Thoracic aorta (tissue), 2 donors: ENCODE data around the gene NKX3-2. TPM values are rescaled to one million over a fixed set of nuclear protein-coding genes. Genes with fewer than 3 reads are reported as not detected.
A peak's percentile ranks its signal among the peaks of the same experiment; 100 is the strongest.

ENCODE experiments used
- ATAC-seq: fragments of 150-250 bp; one replicate; pipeline ENCODE4 v1.8.0; 2017; ENCODE audit warnings: low read depth; ENCODE audit not compliant: insufficient number of reproducible peaks, low FRiP score
- DNase-seq: peaks from one replicate; pipeline ENCODE4 v3.0.0-alpha.2; 2020; ENCODE audit warnings: low spot score
- H3K27ac ChIP-seq, 2 donors: fragments of 200-600 bp; sonication (generic); 1 replicate in 1 of 2; 2 replicates in 1 of 2; pipeline ENCODE4 v1.5.1; 2016; ENCODE audit warnings: mild to moderate bottlenecking in 2 of 2, moderate library complexity in 2 of 2
- H3K27me3 ChIP-seq: fragments of 200-600 bp; sonication (generic); replicated peaks from 2 replicates; pipeline ENCODE4 v1.6.0; 2016; ENCODE audit warnings: mild to moderate bottlenecking; ENCODE audit not compliant: insufficient read depth
- H3K36me3 ChIP-seq: fragments of 200-600 bp; sonication (generic); one replicate; pipeline ENCODE4 v1.5.1; 2016
- H3K4me1 ChIP-seq, 2 donors: fragments of 200-600 bp; sonication (generic); 1 replicate in 1 of 2; 2 replicates in 1 of 2; pipeline versions ENCODE4 v1.5.1 to v1.6.0; 2016; ENCODE audit warnings: low read depth in 2 of 2, mild to moderate bottlenecking in 1 of 2; ENCODE audit not compliant: control insufficient read depth in 1 of 2
- H3K4me3 ChIP-seq: fragments of 200-600 bp; sonication (generic); 2 replicates; pipeline ENCODE4 v1.5.1; 2016; ENCODE audit warnings: mild to moderate bottlenecking
- H3K9me3 ChIP-seq: fragments of 200-600 bp; sonication (generic); 2 replicates; pipeline ENCODE4 v1.5.1; 2016
- total RNA-seq, 2 donors: library from RNA; depleted of rRNA; stranded (reverse); fragments of >200 nt; gene quantifications; one replicate each; pipeline versions ENCODE4 v1.1.0 to v1.2.3, GENCODE V29; 2016
- TF ChIP-seq, protein P1 (sequence below): fragments of 200-600 bp; sonication (generic); IDR thresholded peaks from one replicate; pipeline ENCODE4 v1.5.1; 2019; ENCODE audit warnings: antibody characterized with exemption

NKX3-2 gene
- total RNA-seq: under 1 TPM in 1 of 2 donors, not detected in 1; 0.28 TPM

DNA sequence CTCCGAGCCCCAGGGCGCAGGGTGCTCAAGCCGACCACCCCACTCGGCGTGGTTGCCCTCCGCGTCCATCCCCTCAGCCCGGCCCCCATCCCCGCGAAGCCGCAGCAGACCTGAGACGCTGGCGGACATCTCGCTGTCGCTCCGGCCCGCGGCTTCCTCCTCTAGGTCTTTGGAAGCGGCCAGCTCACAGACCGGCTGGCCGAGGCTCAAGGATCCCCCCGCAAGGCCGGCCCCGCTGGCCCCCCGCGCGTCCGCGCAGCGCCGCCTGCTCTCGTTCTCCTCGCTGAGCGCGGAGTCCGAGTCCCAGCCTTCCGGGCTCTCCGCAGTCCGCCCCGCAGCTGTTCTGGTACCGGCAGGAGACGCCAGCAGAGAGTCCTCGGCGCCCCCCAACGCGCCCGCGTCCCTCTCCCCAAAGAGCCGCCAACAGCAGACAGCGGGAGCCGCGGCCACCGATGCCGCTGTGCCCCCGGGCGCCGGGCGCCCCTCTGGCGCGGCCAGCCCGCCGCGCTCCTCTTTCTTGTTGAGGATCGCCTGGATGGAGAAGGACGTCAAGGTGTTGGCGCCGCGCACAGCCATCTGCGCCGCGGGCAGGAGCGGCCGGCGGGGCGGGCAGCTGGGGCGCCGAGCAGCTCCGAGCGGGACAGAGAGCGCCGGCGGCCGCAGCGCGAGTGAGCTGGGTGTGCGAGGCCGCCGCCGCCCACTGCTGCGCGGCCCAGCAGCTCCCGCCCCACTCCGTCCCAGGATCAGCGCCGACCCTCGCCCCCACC is at the start of gene NKX3-2:
TSS of gene NKX3-2 (minus strand) at position 670 of the 767 bp plus-strand sequence. CDS start at position 576, 94 bp downstream.
- no peak within 1 kb of the TSS for H3K27ac ChIP-seq
- TF ChIP-seq, protein P1, sequence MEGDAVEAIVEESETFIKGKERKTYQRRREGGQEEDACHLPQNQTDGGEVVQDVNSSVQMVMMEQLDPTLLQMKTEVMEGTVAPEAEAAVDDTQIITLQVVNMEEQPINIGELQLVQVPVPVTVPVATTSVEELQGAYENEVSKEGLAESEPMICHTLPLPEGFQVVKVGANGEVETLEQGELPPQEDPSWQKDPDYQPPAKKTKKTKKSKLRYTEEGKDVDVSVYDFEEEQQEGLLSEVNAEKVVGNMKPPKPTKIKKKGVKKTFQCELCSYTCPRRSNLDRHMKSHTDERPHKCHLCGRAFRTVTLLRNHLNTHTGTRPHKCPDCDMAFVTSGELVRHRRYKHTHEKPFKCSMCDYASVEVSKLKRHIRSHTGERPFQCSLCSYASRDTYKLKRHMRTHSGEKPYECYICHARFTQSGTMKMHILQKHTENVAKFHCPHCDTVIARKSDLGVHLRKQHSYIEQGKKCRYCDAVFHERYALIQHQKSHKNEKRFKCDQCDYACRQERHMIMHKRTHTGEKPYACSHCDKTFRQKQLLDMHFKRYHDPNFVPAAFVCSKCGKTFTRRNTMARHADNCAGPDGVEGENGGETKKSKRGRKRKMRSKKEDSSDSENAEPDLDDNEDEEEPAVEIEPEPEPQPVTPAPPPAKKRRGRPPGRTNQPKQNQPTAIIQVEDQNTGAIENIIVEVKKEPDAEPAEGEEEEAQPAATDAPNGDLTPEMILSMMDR: no peak
- DNase-seq (no peak), ATAC-seq (no peak)
- H3K36me3 ChIP-seq: no peaks in the 10 kb centered on the region
- H3K27me3 ChIP-seq: peaks cover 55% of the 10 kb centered on the region
- H3K4me3 ChIP-seq: peak within 1 kb of the TSS; percentile 79
- H3K9me3 ChIP-seq: no peaks in the 10 kb centered on the region
- peaks cover 35 to 49% of the 10 kb centered on the region in 2 donors for H3K4me1 ChIP-seq

- H3K27ac ChIP-seq: no peak overlapping the region
Observed at GRCh38 chr4:13592220-13592619, 47.9 kb upstream of the NKX3-2 start.

GRCh38 chr4:13590766-13591165 is 46.5 kb upstream of the NKX3-2 start:
- no peak overlapping the region for H3K27ac ChIP-seq
- H3K9me3 ChIP-seq: no peaks in the 10 kb centered on the region
- TF ChIP-seq, protein P1: no peak
- DNase-seq (no peak), ATAC-seq (no peak)
- peaks cover 41% of the 10 kb centered on the region for H3K36me3 ChIP-seq
- H3K4me3 ChIP-seq: no peak overlapping the region
- no peaks in the 10 kb centered on the region for H3K27me3 ChIP-seq
- no peaks in the 10 kb centered on the region for H3K4me1 ChIP-seq

More at GRCh38 chr4:13592220-13592619, 47.9 kb upstream of the NKX3-2 start:
- no peaks in the 10 kb centered on the region for H3K4me1 ChIP-seq
- H3K36me3 ChIP-seq: peaks cover 38% of the 10 kb centered on the region
- ATAC-seq: no peak
- TF ChIP-seq, protein P1: no peak
- no peaks in the 10 kb centered on the region for H3K9me3 ChIP-seq
- H3K27me3 ChIP-seq: no peaks in the 10 kb centered on the region
- H3K4me3 ChIP-seq: no peak overlapping the region
- no peak for DNase-seq

DNA sequence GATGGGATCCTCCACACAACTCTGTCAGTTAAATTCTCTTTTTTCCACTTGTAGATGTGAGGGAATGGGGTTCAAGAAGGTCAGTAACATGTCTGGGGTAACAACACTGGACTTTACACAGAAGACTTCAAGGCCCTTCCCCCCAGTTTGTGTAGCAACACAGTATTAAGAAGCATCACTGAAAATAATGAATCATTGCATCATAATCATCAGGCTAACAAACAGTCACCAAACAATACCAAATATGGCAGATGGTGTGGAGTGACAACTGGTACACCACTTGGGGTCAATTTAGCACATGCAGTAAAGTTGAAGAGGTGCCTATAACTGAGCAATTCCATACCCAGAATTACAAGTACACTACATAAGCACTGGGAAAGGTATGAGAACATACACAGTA is 44.6 kb upstream of the NKX3-2 start:
- Histone ChIP-seq H3K4me3 (no peak overlapping the region), H3K27ac (no peak overlapping the region), H3K4me1 (no peaks in the 10 kb centered on the region), H3K36me3 (peaks cover 29% of the 10 kb centered on the region), H3K27me3 (no peaks in the 10 kb centered on the region), H3K9me3 (no peaks in the 10 kb centered on the region)
- ATAC-seq (no peak), DNase-seq (no peak)
- TF ChIP-seq, protein P1: no peak

GRCh38 chr4:13584481-13584880 is 40.2 kb upstream of the NKX3-2 start:
- ATAC-seq (no peak), DNase-seq (no peak)
- peaks cover 51% of the 10 kb centered on the region for H3K36me3 ChIP-seq

More at GRCh38 chr4:13584481-13584880, 40.2 kb upstream of the NKX3-2 start:
- Histone ChIP-seq H3K4me1 (no peaks in the 10 kb centered on the region), H3K9me3 (no peaks in the 10 kb centered on the region), H3K27ac (no peak overlapping the region), H3K4me3 (no peak overlapping the region), H3K27me3 (no peaks in the 10 kb centered on the region)
- TF ChIP-seq, protein P1: no peak
